Measurements from ENCODE around the gene RNF224. TPM values are rescaled to one million over a fixed set of nuclear protein-coding genes. Genes with fewer than 3 reads are reported as not detected.

RNF224 gene
- total and polyA plus RNA-seq, 7 experiments from 2014 or later: 0.12 TPM; not detected in 6

- DNase-seq (no peak), ATAC-seq (no peak)
- H3K27me3 ChIP-seq (ENCODE audit: control insufficient read depth in 2 of 2, insufficient read depth in 2 of 2, low read length in 2 of 2): no peaks in the 10 kb centered on the region
- intact Hi-C loops (cut with micrococcal nuclease): loop anchor here (2.0 to 10.0 kb wide), 5 partner anchors 51 to 411 kb away; partner anchors contain the start of genes C8G (in 1 of the 2), FBXW5 (in 1 of the 2), MAN1B1 (in 1 of the 2) and PAXX (in 1 of the 2)
- peak overlapping the region; percentile 12 to 91 (median 78) for H3K27ac Mint-ChIP-seq
- ChIA-PET POLR2A (interaction anchor here (0.6 to 9.0 kb wide), 14 partner anchors 9 to 400 kb away, joined by 3 to 136 read pairs (median 4); partner anchors contain the start of genes ANAPC2, MAN1B1, RABL6 and SSNA1), CTCF (interaction anchor here (1.1 to 1.3 kb wide), 2 partner anchors 21 to 72 kb away, joined by 3 read pairs; partner anchors contain the start of gene RNF208)
- peaks cover 0 to 3% (median 0%) of the 10 kb centered on the region in 11 donors for H3K9me3 Mint-ChIP-seq
- H3K4me1 Mint-ChIP-seq: peaks cover 17 to 42% (median 29%) of the 10 kb centered on the region in 7 donors
- H3K9me3 ChIP-seq (ENCODE audit: control insufficient read depth in 2 of 3, low read length in 3 of 3): no peaks in the 10 kb centered on the region
- no peaks in the 10 kb centered on the region for H3K36me3 Mint-ChIP-seq
- H3K27ac ChIP-seq (ENCODE audit: low read depth, low read length): peak overlapping the region; percentile 78
- H3K27me3 Mint-ChIP-seq: no peaks in the 10 kb centered on the region
- peaks cover 28% of the 10 kb centered on the region in 2 donors for H3K4me1 ChIP-seq (ENCODE audit: control insufficient read depth in 2 of 2, insufficient read depth in 2 of 2, low read length in 2 of 2)
- H3K36me3 ChIP-seq (ENCODE audit: control insufficient read depth in 2 of 3, insufficient read depth in 3 of 3, low read length in 3 of 3): peaks cover 0 to 4% (median 0%) of the 10 kb centered on the region in 3 experiments
- H3K4me3 ChIP-seq (ENCODE audit: low read length): peak overlapping the region; percentile 75
- peak overlapping the region; percentile 77 to 89 (median 84) for H3K4me3 Mint-ChIP-seq
These were observed 26.0 kb upstream of the RNF224 start for GRCh38 chr9:137201205-137201868.

- peaks cover 0 to 4% (median 0%) of the 10 kb centered on the region in 3 experiments for H3K36me3 ChIP-seq (ENCODE audit: control insufficient read depth in 2 of 3, insufficient read depth in 3 of 3, low read length in 3 of 3)
- no peak for DNase-seq
- H3K4me3 ChIP-seq (ENCODE audit: low read length): no peak overlapping the region
- Mint-ChIP-seq H3K9me3 (peaks cover 0 to 7% (median 0%) of the 10 kb centered on the region in 11 donors), H3K27me3 (no peaks in the 10 kb centered on the region), H3K27ac (peak overlapping the region in 1 of 9 donors; percentile 16), H3K4me1 (peaks cover 30 to 57% (median 43%) of the 10 kb centered on the region in 7 donors), H3K4me3 (peak overlapping the region in 4 of 10 donors; percentile 8 to 91 (median 14)), H3K36me3 (peaks cover 0 to 6% (median 0%) of the 10 kb centered on the region in 5 donors)
- H3K27me3 ChIP-seq (ENCODE audit: control insufficient read depth in 2 of 2, insufficient read depth in 2 of 2, low read length in 2 of 2): no peaks in the 10 kb centered on the region
- ChIA-PET CTCF (no interaction called here), POLR2A (interaction anchor here (0.7 to 9.0 kb wide), 4 partner anchors 13 to 216 kb away, joined by 3 to 136 read pairs (median 12); partner anchors contain the start of genes ANAPC2, RNF208, SSNA1 and TUBB4B)
- no peak for ATAC-seq
- no peak overlapping the region for H3K27ac ChIP-seq (ENCODE audit: low read depth, low read length)
- H3K9me3 ChIP-seq (ENCODE audit: control insufficient read depth in 2 of 3, low read length in 3 of 3): no peaks in the 10 kb centered on the region
- intact Hi-C loops (cut with micrococcal nuclease): loop anchor here in 1 of 2 donors (10.0 kb wide), 1 partner anchor 258 kb away; the partner anchor contains the start of genes C8G and FBXW5
- peaks cover 32 to 35% of the 10 kb centered on the region in 2 donors for H3K4me1 ChIP-seq (ENCODE audit: control insufficient read depth in 2 of 2, insufficient read depth in 2 of 2, low read length in 2 of 2)
These were observed 24.3 kb upstream of the RNF224 start for GRCh38 chr9:137202966-137203365.

- no peaks in the 10 kb centered on the region for H3K27me3 ChIP-seq (ENCODE audit: control insufficient read depth in 2 of 2, insufficient read depth in 2 of 2, low read length in 2 of 2)
- peaks cover 32 to 35% of the 10 kb centered on the region in 2 donors for H3K4me1 ChIP-seq (ENCODE audit: control insufficient read depth in 2 of 2, insufficient read depth in 2 of 2, low read length in 2 of 2)
- Mint-ChIP-seq H3K27me3 (no peaks in the 10 kb centered on the region), H3K4me3 (peak overlapping the region; percentile 90 to 95 (median 92)), H3K9me3 (peaks cover 0 to 7% (median 0%) of the 10 kb centered on the region in 11 donors), H3K36me3 (peaks cover 0 to 6% (median 0%) of the 10 kb centered on the region in 5 donors), H3K4me1 (peaks cover 30 to 57% (median 41%) of the 10 kb centered on the region in 7 donors), H3K27ac (peak overlapping the region; percentile 87 to 97 (median 93))
- ATAC-seq: no peak
- ChIA-PET POLR2A (interaction anchor here (1.2 to 9.0 kb wide), 7 partner anchors 9 to 78 kb away, joined by 3 to 136 read pairs (median 6); partner anchors contain the start of genes ANAPC2, CYSRT1, RNF208 and SSNA1), CTCF (interaction anchor here (0.7 to 2.1 kb wide), 2 partner anchors 30 to 109 kb away, joined by 3 to 6 read pairs; no protein-coding TSS in a partner anchor)
- intact Hi-C loops (cut with micrococcal nuclease): loop anchor here (1.0 to 10.0 kb wide), 7 partner anchors 16 to 260 kb away; partner anchors contain the start of genes ANAPC2 (in 2 of the 2), SSNA1 (in 2 of the 2), TUBB4B (in 2 of the 2) and C8G (in 1 of the 2)
- H3K36me3 ChIP-seq (ENCODE audit: control insufficient read depth in 2 of 3, insufficient read depth in 3 of 3, low read length in 3 of 3): peaks cover 0 to 10% (median 0%) of the 10 kb centered on the region in 3 experiments
- H3K4me3 ChIP-seq (ENCODE audit: low read length): peak overlapping the region; percentile 98
- peak overlapping the region; percentile 96 for H3K27ac ChIP-seq (ENCODE audit: low read depth, low read length)
- no peak for DNase-seq
- H3K9me3 ChIP-seq (ENCODE audit: control insufficient read depth in 2 of 3, low read length in 3 of 3): no peaks in the 10 kb centered on the region
These were observed 22.6 kb upstream of the RNF224 start for GRCh38 chr9:137204731-137205125.

GRCh38 chr9:137205126-137206069 is 21.9 kb upstream of the RNF224 start, which contains the start of the genes NDOR1 and TMEM203:
NDOR1 (plus strand) TSS chr9:137205700; CDS start chr9:137205778, 78 bp downstream.
TMEM203 (minus strand) TSS chr9:137205648; CDS start chr9:137205414, 234 bp downstream.
- peaks cover 0 to 7% (median 2%) of the 10 kb centered on the region in 5 donors for H3K36me3 Mint-ChIP-seq
- H3K27me3 Mint-ChIP-seq: no peaks in the 10 kb centered on the region
- DNase-seq (peak; percentile 84 to 98 (median 91)), ATAC-seq (peak; percentile 60)
- intact Hi-C loops (cut with micrococcal nuclease): loop anchor here (1.0 to 10.0 kb wide), 7 partner anchors 17 to 261 kb away; partner anchors contain the start of genes ANAPC2 (in 2 of the 2), SSNA1 (in 2 of the 2), TUBB4B (in 2 of the 2) and C8G (in 1 of the 2)
- H3K27ac Mint-ChIP-seq: peak within 1 kb of the TSS; percentile 87 to 97 (median 93)
- Histone ChIP-seq H3K36me3 (ENCODE audit: control insufficient read depth in 2 of 3, insufficient read depth in 3 of 3, low read length in 3 of 3) (peaks cover 0 to 15% (median 0%) of the 10 kb centered on the region in 3 experiments), H3K27me3 (ENCODE audit: control insufficient read depth in 2 of 2, insufficient read depth in 2 of 2, low read length in 2 of 2) (no peaks in the 10 kb centered on the region), H3K4me1 (ENCODE audit: control insufficient read depth in 2 of 2, insufficient read depth in 2 of 2, low read length in 2 of 2) (peaks cover 32 to 35% of the 10 kb centered on the region in 2 donors), H3K4me3 (ENCODE audit: low read length) (peak within 1 kb of the TSS; percentile 98), H3K9me3 (ENCODE audit: control insufficient read depth in 2 of 3, low read length in 3 of 3) (no peaks in the 10 kb centered on the region), H3K27ac (ENCODE audit: low read depth, low read length) (peak within 1 kb of the TSS; percentile 96)
- peaks cover 30 to 57% (median 41%) of the 10 kb centered on the region in 7 donors for H3K4me1 Mint-ChIP-seq
- H3K4me3 Mint-ChIP-seq: peak within 1 kb of the TSS; percentile 90 to 95 (median 92)
- peaks cover 0 to 7% (median 0%) of the 10 kb centered on the region in 11 donors for H3K9me3 Mint-ChIP-seq
- ChIA-PET POLR2A (interaction anchor here (1.2 to 9.0 kb wide), 8 partner anchors 9 to 78 kb away, joined by 3 to 136 read pairs (median 6); partner anchors contain the start of genes ANAPC2, CYSRT1, RNF208 and SSNA1), CTCF (interaction anchor here (0.7 to 2.1 kb wide), 2 partner anchors 30 to 110 kb away, joined by 3 to 6 read pairs; no protein-coding TSS in a partner anchor)

- H3K27me3 ChIP-seq (ENCODE audit: control insufficient read depth in 2 of 2, insufficient read depth in 2 of 2, low read length in 2 of 2): no peaks in the 10 kb centered on the region
- POLR2A ChIA-PET: interaction anchor here (1.4 to 9.0 kb wide), 3 partner anchors 16 to 30 kb away, joined by 3 to 136 read pairs (median 42); partner anchors contain the start of genes ANAPC2, CYSRT1, RNF208 and SSNA1
- H3K4me1 ChIP-seq (ENCODE audit: control insufficient read depth in 2 of 2, insufficient read depth in 2 of 2, low read length in 2 of 2): peaks cover 26 to 30% of the 10 kb centered on the region in 2 donors
- CTCF ChIA-PET: no interaction called here
- peaks cover 0 to 7% (median 0%) of the 10 kb centered on the region in 11 donors for H3K9me3 Mint-ChIP-seq
- peaks cover 0 to 7% (median 2%) of the 10 kb centered on the region in 5 donors for H3K36me3 Mint-ChIP-seq
- no peaks in the 10 kb centered on the region for H3K9me3 ChIP-seq (ENCODE audit: control insufficient read depth in 2 of 3, low read length in 3 of 3)
- H3K27ac ChIP-seq (ENCODE audit: low read depth, low read length): peak overlapping the region; percentile 96
- peaks cover 26 to 49% (median 37%) of the 10 kb centered on the region in 7 donors for H3K4me1 Mint-ChIP-seq
- H3K4me3 Mint-ChIP-seq: peak overlapping the region; percentile 86 to 95 (median 92)
- H3K27me3 Mint-ChIP-seq: no peaks in the 10 kb centered on the region
- ATAC-seq: no peak
- no peak for DNase-seq
- intact Hi-C loops (cut with micrococcal nuclease): loop anchor here in 1 of 2 donors (10.0 kb wide), 1 partner anchor 262 kb away; the partner anchor contains the start of genes C8G and FBXW5
- peak overlapping the region; percentile 98 for H3K4me3 ChIP-seq (ENCODE audit: low read length)
- peak overlapping the region; percentile 81 to 97 (median 90) for H3K27ac Mint-ChIP-seq
- peaks cover 0 to 15% (median 0%) of the 10 kb centered on the region in 3 experiments for H3K36me3 ChIP-seq (ENCODE audit: control insufficient read depth in 2 of 3, insufficient read depth in 3 of 3, low read length in 3 of 3)
These were observed 20.7 kb upstream of the RNF224 start for GRCh38 chr9:137206602-137207001.
